Measurements from ENCODE around the gene HOXB4. TPM values are rescaled to one million over a fixed set of nuclear protein-coding genes. Genes with fewer than 3 reads are reported as not detected.
A peak's percentile ranks its signal among the peaks of the same experiment; 100 is the strongest.

HOXB4 gene
- total and polyA plus RNA-seq, 8 donors: 0.45 to 5.1 (median 2.1) TPM; not detected in 2

- H3K27me3 ChIP-seq: peaks cover 0 to 95% (median 36%) of the 10 kb centered on the region in 3 donors
- TF ChIP-seq POLR2AphosphoS5 (IDR thresholded peaks at IDR 0.05): no peak
- no peak for TF ChIP-seq POLR2A (IDR thresholded peaks at IDR 0.05)
- TF ChIP-seq CTCF (IDR thresholded peaks at IDR 0.05): no peak
- TF ChIP-seq EP300 (IDR thresholded peaks at IDR 0.05): no peak
- H3K27ac ChIP-seq: peak overlapping the region; percentile 61 to 95 (median 93)
- intact Hi-C loops (cut with DNase I; ENCODE audit: low total_unique reads): no loop called here
- WGBS, 5 donors: 26 to 55% (median 38%) methylated on average over 39 to 70 of the region's 70 CpGs
- peak overlapping the region; percentile 3 to 27 (median 18) for H3K4me3 ChIP-seq
- peaks cover 7 to 78% (median 54%) of the 10 kb centered on the region in 4 donors for H3K4me1 ChIP-seq
- H3K36me3 ChIP-seq: peaks cover 0 to 11% (median 7%) of the 10 kb centered on the region in 4 donors
- no peaks in the 10 kb centered on the region for H3K9me3 ChIP-seq
- peak in 1 of 2 donors; percentile 51 for DNase-seq
These were observed 27.5 kb downstream of the HOXB4 start for GRCh38 chr17:48550502-48551213.

- Histone ChIP-seq H3K4me3 (peak overlapping the region in 3 of 4 donors; percentile 3 to 27 (median 21)), H3K9me3 (no peaks in the 10 kb centered on the region), H3K4me1 (peaks cover 8 to 80% (median 58%) of the 10 kb centered on the region in 4 donors), H3K27me3 (peaks cover 0 to 95% (median 36%) of the 10 kb centered on the region in 3 donors), H3K27ac (peak overlapping the region; percentile 61 to 95 (median 93)), H3K36me3 (peaks cover 0 to 11% (median 7%) of the 10 kb centered on the region in 4 donors)
- WGBS, 5 donors: 52 to 63% (median 60%) methylated on average over 17 to 18 of the region's 18 CpGs
- intact Hi-C loops (cut with DNase I; ENCODE audit: low total_unique reads): no loop called here
- TF ChIP-seq EP300 (IDR thresholded peaks at IDR 0.05) (no peak), POLR2AphosphoS5 (IDR thresholded peaks at IDR 0.05) (no peak), POLR2A (IDR thresholded peaks at IDR 0.05) (no peak), CTCF (IDR thresholded peaks at IDR 0.05) (no peak)
- DNase-seq: no peak
These were observed 28.1 kb downstream of the HOXB4 start for GRCh38 chr17:48549914-48550501.

- TF ChIP-seq EP300 (IDR thresholded peaks at IDR 0.05): no peak
- DNase-seq: no peak
- Histone ChIP-seq H3K27ac (peak overlapping the region in 4 of 5 donors; percentile 90 to 95 (median 93)), H3K36me3 (peaks cover 0 to 11% (median 7%) of the 10 kb centered on the region in 4 donors), H3K4me3 (no peak overlapping the region), H3K4me1 (peaks cover 8 to 84% (median 58%) of the 10 kb centered on the region in 4 donors), H3K9me3 (no peaks in the 10 kb centered on the region), H3K27me3 (peaks cover 4 to 95% (median 35%) of the 10 kb centered on the region in 3 donors)
- intact Hi-C loops (cut with DNase I; ENCODE audit: low total_unique reads): no loop called here
- WGBS, 5 donors: 43 to 51% (median 49%) methylated on average over 3 of the region's 3 CpGs
These were observed 28.9 kb downstream of the HOXB4 start for GRCh38 chr17:48549281-48549630.

- Histone ChIP-seq H3K27me3 (peaks cover 4 to 95% (median 34%) of the 10 kb centered on the region in 3 donors), H3K36me3 (peaks cover 0 to 11% (median 7%) of the 10 kb centered on the region in 4 donors), H3K4me1 (peaks cover 8 to 78% (median 55%) of the 10 kb centered on the region in 4 donors), H3K4me3 (no peak overlapping the region), H3K27ac (peak overlapping the region; percentile 64 to 95 (median 93)), H3K9me3 (no peaks in the 10 kb centered on the region)
- TF ChIP-seq POLR2AphosphoS5 (IDR thresholded peaks at IDR 0.05) (no peak), CTCF (IDR thresholded peaks at IDR 0.05) (no peak), POLR2A (IDR thresholded peaks at IDR 0.05) (no peak), EP300 (IDR thresholded peaks at IDR 0.05) (no peak)
- intact Hi-C loops (cut with DNase I; ENCODE audit: low total_unique reads): no loop called here
- DNase-seq: no peak
- WGBS, 5 donors: 43 to 63% (median 48%) methylated on average over 6 of the region's 6 CpGs
These were observed 29.4 kb downstream of the HOXB4 start for GRCh38 chr17:48548523-48549280.
